NT2/D1 (cell line): Measurements from ENCODE around the gene GRM5.

Source experiments
- SUZ12 ChIP-seq: IDR thresholded peaks from 2 replicates; pipeline ENCODE4 v1.6.1; 2011; ENCODE audit not compliant: insufficient read length, insufficient read depth; ENCODE audit errors: extremely low read depth
- YY1 ChIP-seq: IDR thresholded peaks from 2 replicates; pipeline ENCODE4 v1.6.1; 2011; ENCODE audit not compliant: insufficient read length, insufficient read depth
- ZNF274 ChIP-seq: IDR thresholded peaks from 2 replicates; pipeline ENCODE4 v1.6.1; 2011; ENCODE audit warnings: mild to moderate bottlenecking, low read depth, low read length

DNA sequence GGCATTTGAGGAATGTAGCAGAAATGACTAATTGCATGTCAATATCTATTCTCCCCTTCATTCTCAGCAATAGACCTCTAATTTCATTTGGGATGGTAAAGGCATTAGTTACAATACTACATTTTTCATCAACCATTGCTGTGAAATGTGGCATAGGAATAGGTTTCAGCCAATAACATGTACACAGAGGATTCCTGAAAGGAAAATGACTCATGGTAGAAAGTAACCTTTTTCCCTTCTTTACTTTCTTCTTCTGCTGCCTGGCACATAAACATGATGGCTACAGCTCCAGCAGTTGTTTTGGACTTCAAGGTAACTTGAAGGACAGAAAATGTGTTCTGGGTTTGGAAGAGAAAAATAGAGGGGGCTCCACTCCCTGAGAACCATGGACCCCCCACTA is 496.4 kb downstream of the GRM5 start:
- no peak for TF ChIP-seq ZNF274
- TF ChIP-seq SUZ12 = no peak
- TF ChIP-seq YY1 = no peak
